ENCODE data around the gene SULT6B1.

Gene SULT6B1

GRCh38 chr2:37146062-37146461, 42.4 kb downstream of the SULT6B1 start:
- no peak for DNase-seq

GRCh38 chr2:37143974-37144373, 44.5 kb downstream of the SULT6B1 start:
- peak; percentile 24 to 71 (median 46) for DNase-seq

- no peak for DNase-seq
These were observed 45.9 kb downstream of the SULT6B1 start for GRCh38 chr2:37142546-37142945.

GRCh38 chr2:37132914-37133313, 55.6 kb downstream of the SULT6B1 start:
- no peak for DNase-seq

GRCh38 chr2:37125416-37125815, 63.1 kb downstream of the SULT6B1 start:
- no peak for DNase-seq

- peak; percentile 37 to 56 (median 53) for DNase-seq
These were observed 69.3 kb downstream of the SULT6B1 start for GRCh38 chr2:37119157-37119556.

All from suppressor macrophage treated with lipopolysaccharide for 1 hour (primary cell).